Activated CD8-positive, alpha-beta T cell treated with anti-CD3 and anti-CD28 coated beads for 36 hours (primary cell): ENCODE results near the gene FOXP2. TPM values are rescaled to one million over a fixed set of nuclear protein-coding genes. Genes with fewer than 3 reads are reported as not detected.

Experiments used
- ATAC-seq: fragments of 200-7000 bp; cut with Tn5 transposase; one replicate; pipeline ENCODE4 v1.10.0; 2021; ENCODE audit warnings: mild to moderate bottlenecking, moderate library complexity
- CTCF ChIA-PET: fragments of 350-600 bp; sonication (Branson Sonifier 250); formaldehyde crosslinking; loops from one replicate; lab custom pipeline; 2021; ENCODE audit warnings: antibody characterized with exemption; lab: Charles Lee
- POLR2A ChIA-PET: fragments of 350-600 bp; sonication (Branson Sonifier 250); formaldehyde crosslinking; loops from one replicate; lab custom pipeline; 2021; ENCODE audit warnings: antibody characterized with exemption; lab: Charles Lee
- DNase-seq: peaks from one replicate; pipeline ENCODE4 v3.0.0-alpha.2; 2020
- H3K27ac Mint-ChIP-seq: one replicate; pipeline ENCODE4 v1.8.0; 2021; ENCODE audit warnings: mild to moderate bottlenecking, mixed read lengths
- H3K27me3 Mint-ChIP-seq: one replicate; pipeline ENCODE4 v1.8.0; 2021; ENCODE audit warnings: mixed read lengths
- H3K36me3 Mint-ChIP-seq: one replicate; pipeline ENCODE4 v1.8.0; 2021; ENCODE audit warnings: low read depth, mixed read lengths
- H3K4me1 Mint-ChIP-seq: one replicate; pipeline ENCODE4 v1.8.0; 2021; ENCODE audit warnings: low read depth, mixed read lengths
- H3K4me3 Mint-ChIP-seq: one replicate; pipeline ENCODE4 v1.8.0; 2021; ENCODE audit warnings: mild to moderate bottlenecking, moderate library complexity, mixed read lengths
- H3K9me3 Mint-ChIP-seq: one replicate; pipeline ENCODE4 v1.8.0; 2021; ENCODE audit warnings: mixed read lengths
- intact Hi-C: fragments of 100-400 bp; cut with micrococcal nuclease; formaldehyde crosslinking; loops from one replicate; pipeline ENCODE4 v1.10.0; 2022
- total RNA-seq, 2 experiments: library from RNA; stranded (reverse); gene quantifications; one replicate each; pipeline ENCODE4 v1.2.3, GENCODE V29; 2021
- TF ChIP-seq, protein P1 (sequence below): fragments of 200-600 bp; IDR thresholded peaks from one replicate; pipeline ENCODE4 v1.8.0; 2022; ENCODE audit warnings: antibody characterized with exemption, mild to moderate bottlenecking

FOXP2 gene
- total RNA-seq, 2 experiments from 2014 or later, result not detected

GRCh38 chr7:114630201-114630990 lies 215.8 kb downstream of the FOXP2 start:
- H3K27ac Mint-ChIP-seq, result no peak overlapping the region
- no peaks in the 10 kb centered on the region for H3K36me3 Mint-ChIP-seq
- CTCF ChIA-PET, result no interaction called here
- intact Hi-C loops, result no loop called here
- ATAC-seq (no peak), DNase-seq (no peak)
- H3K9me3 Mint-ChIP-seq, result no peaks in the 10 kb centered on the region
- no peaks in the 10 kb centered on the region for H3K4me1 Mint-ChIP-seq
- POLR2A ChIA-PET, result no interaction called here
- no peak overlapping the region for H3K4me3 Mint-ChIP-seq
- H3K27me3 Mint-ChIP-seq, result no peaks in the 10 kb centered on the region
- TF ChIP-seq, protein P1, sequence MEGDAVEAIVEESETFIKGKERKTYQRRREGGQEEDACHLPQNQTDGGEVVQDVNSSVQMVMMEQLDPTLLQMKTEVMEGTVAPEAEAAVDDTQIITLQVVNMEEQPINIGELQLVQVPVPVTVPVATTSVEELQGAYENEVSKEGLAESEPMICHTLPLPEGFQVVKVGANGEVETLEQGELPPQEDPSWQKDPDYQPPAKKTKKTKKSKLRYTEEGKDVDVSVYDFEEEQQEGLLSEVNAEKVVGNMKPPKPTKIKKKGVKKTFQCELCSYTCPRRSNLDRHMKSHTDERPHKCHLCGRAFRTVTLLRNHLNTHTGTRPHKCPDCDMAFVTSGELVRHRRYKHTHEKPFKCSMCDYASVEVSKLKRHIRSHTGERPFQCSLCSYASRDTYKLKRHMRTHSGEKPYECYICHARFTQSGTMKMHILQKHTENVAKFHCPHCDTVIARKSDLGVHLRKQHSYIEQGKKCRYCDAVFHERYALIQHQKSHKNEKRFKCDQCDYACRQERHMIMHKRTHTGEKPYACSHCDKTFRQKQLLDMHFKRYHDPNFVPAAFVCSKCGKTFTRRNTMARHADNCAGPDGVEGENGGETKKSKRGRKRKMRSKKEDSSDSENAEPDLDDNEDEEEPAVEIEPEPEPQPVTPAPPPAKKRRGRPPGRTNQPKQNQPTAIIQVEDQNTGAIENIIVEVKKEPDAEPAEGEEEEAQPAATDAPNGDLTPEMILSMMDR, result no peak

GRCh38 chr7:114631249-114631822 lies 216.7 kb downstream of the FOXP2 start:
- no peak overlapping the region for H3K27ac Mint-ChIP-seq
- H3K4me1 Mint-ChIP-seq, result no peaks in the 10 kb centered on the region
- no peaks in the 10 kb centered on the region for H3K36me3 Mint-ChIP-seq
- no peaks in the 10 kb centered on the region for H3K27me3 Mint-ChIP-seq
- ChIA-PET POLR2A (no interaction called here), CTCF (no interaction called here)
- H3K9me3 Mint-ChIP-seq, result no peaks in the 10 kb centered on the region
- TF ChIP-seq, protein P1, result no peak
- no peak for DNase-seq
- ATAC-seq, result no peak
- intact Hi-C loops, result no loop called here
- no peak overlapping the region for H3K4me3 Mint-ChIP-seq

- Mint-ChIP-seq H3K4me1 (no peaks in the 10 kb centered on the region), H3K9me3 (no peaks in the 10 kb centered on the region), H3K36me3 (no peaks in the 10 kb centered on the region), H3K27ac (no peak overlapping the region), H3K4me3 (no peak overlapping the region), H3K27me3 (no peaks in the 10 kb centered on the region)
- CTCF ChIA-PET, result no interaction called here
- intact Hi-C loops, result no loop called here
- ATAC-seq (no peak), DNase-seq (no peak)
- POLR2A ChIA-PET, result no interaction called here
- TF ChIP-seq, protein P1, result no peak
Measured at GRCh38 chr7:114639451-114639850, 224.8 kb downstream of the FOXP2 start.

- Mint-ChIP-seq H3K27ac (no peak overlapping the region), H3K4me3 (no peak overlapping the region), H3K27me3 (no peaks in the 10 kb centered on the region), H3K9me3 (no peaks in the 10 kb centered on the region), H3K4me1 (no peaks in the 10 kb centered on the region), H3K36me3 (no peaks in the 10 kb centered on the region)
- intact Hi-C loops, result no loop called here
- ChIA-PET POLR2A (no interaction called here), CTCF (no interaction called here)
- TF ChIP-seq, protein P1, result no peak
- DNase-seq, result no peak
- ATAC-seq, result no peak
Measured at GRCh38 chr7:114644455-114644854, 229.8 kb downstream of the FOXP2 start.

DNA sequence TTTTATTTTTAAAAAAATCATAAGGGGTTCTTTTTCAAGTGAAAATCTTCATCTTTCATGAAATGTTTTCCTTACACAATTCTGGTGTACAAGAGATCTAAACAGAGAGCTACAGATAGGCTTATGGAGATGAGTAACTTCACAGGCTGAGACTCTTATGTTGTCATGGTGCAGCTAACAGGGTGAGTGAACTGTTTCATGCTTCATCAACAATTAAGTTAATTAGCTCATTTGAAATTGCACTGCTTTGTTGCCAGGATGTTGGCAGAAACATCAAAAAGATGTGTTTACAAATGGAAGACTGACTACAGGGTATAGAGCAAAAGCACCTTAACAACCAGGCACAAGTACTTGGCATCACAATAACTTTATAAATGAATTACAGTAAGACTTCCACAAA lies 230.8 kb downstream of the FOXP2 start:
- POLR2A ChIA-PET, result no interaction called here

More for the DNA sequence above, 230.8 kb downstream of the FOXP2 start:
- no peaks in the 10 kb centered on the region for H3K27me3 Mint-ChIP-seq
- TF ChIP-seq, protein P1, result no peak
- H3K36me3 Mint-ChIP-seq, result no peaks in the 10 kb centered on the region
- DNase-seq (no peak), ATAC-seq (no peak)
- no peaks in the 10 kb centered on the region for H3K9me3 Mint-ChIP-seq
- no peak overlapping the region for H3K27ac Mint-ChIP-seq
- H3K4me1 Mint-ChIP-seq, result no peaks in the 10 kb centered on the region
- intact Hi-C loops, result no loop called here
- no peak overlapping the region for H3K4me3 Mint-ChIP-seq
- CTCF ChIA-PET, result no interaction called here
